ENCODE results near the gene SNORC.
A peak's percentile ranks its signal among the peaks of the same experiment; 100 is the strongest.

The SNORC gene

DNA sequence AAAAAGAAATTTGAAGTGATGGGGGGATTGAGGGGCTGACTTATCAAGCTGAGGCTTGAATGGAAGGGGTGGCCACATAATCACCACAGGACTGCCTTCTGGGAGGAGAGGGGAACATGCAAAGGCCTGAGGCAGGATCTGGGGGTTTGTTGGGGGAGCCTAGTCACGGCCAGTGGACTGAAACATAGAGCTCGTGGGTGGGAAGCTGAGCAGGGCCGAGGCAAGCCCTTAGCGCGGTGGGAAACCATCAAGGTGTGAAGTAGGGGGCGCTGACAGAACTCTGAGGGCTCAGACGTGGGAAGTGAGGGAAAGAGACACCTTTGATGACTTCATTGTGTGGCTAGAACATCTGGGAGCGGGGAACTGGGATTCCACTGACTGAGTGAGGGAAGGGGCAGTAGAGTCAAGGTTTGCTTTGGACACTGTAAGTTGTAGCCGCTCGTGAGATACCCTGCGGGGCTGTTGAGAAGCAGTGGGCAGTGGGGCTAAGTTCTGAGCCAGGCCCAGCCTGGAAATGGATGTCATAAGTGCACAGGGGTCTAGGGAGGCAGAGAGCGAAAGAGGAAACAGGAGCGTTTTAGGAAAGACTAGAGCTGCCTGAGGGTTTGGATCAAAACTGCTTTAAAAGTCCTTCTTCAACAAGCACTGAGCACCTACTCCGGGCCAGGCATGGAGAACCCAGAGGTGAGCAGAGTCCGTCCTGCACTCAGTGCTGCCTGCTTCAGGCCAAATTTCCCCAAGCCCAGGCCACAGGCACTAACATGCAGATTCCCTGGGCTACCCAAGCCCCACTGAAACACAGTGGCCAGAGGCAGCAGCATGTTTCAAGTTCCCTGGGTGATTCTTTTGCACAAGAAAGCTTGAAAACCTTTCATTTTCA is 686 bp upstream of the SNORC start:
- Histone ChIP-seq H3K27me3 (ENCODE audit: insufficient read depth, insufficient read length) (peaks cover under 1% of the 10 kb centered on the region), H3K4me3 (ENCODE audit: insufficient read length, low read depth) (no peak overlapping the region), H3K9me3 (ENCODE audit: insufficient read depth, low read length) (no peaks in the 10 kb centered on the region), H3K4me1 (ENCODE audit: insufficient read depth, insufficient read length) (peaks cover 15% of the 10 kb centered on the region), H3K9ac (ENCODE audit: insufficient read length, low read depth) (no peak overlapping the region), H3K36me3 (ENCODE audit: insufficient read depth, insufficient read length, low read length) (no peaks in the 10 kb centered on the region)
- DNase-seq (ENCODE audit: low read depth, low spot score) = no peak
- no peak for TF ChIP-seq ZNF274 (IDR thresholded peaks at IDR 0.05; ENCODE audit: low read depth, low read length)

GRCh38 chr2:232870766-232871371 is 805 bp downstream of the SNORC start:
- Histone ChIP-seq H3K4me3 (ENCODE audit: insufficient read length, low read depth) (no peak overlapping the region), H3K27me3 (ENCODE audit: insufficient read depth, insufficient read length) (peaks cover 16% of the 10 kb centered on the region)
- TF ChIP-seq ZNF274 (IDR thresholded peaks at IDR 0.05; ENCODE audit: low read depth, low read length) = no peak
- TF ChIP-seq SUZ12 (IDR thresholded peaks at IDR 0.05; ENCODE audit: extremely low read depth, insufficient read depth, insufficient read length) = no peak
- TF ChIP-seq YY1 (IDR thresholded peaks at IDR 0.05; ENCODE audit: insufficient read depth, insufficient read length) = no peak

DNA sequence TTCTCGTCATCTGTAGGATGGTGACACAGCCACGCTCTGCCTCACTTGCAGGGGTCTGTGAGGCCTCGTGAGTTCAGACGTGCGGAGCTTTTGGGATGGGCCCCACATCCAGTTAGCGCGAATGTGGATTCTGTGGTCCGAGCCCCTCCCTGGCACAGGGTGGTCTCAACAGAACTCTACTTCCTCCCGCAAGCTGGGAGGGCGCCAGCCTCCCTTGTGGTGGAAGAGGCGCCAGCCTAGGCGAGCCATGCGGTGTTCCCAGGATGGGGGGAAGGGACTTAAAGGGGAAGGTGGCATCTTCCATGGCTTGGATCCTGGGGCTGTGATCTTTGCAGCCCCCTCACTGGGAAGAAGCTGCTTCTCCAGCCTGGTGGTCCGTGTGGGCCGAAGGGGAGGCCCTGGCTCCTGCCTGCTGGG is 1.4 kb downstream of the SNORC start:
- no peak for DNase-seq (ENCODE audit: low read depth, low spot score)
- H3K9ac ChIP-seq (ENCODE audit: insufficient read length, low read depth) = no peak overlapping the region
- TF ChIP-seq ZNF274 (IDR thresholded peaks at IDR 0.05; ENCODE audit: low read depth, low read length) = no peak

More at GRCh38 chr2:232870766-232871371, 805 bp downstream of the SNORC start:
- Histone ChIP-seq H3K9me3 (ENCODE audit: insufficient read depth, low read length) (no peaks in the 10 kb centered on the region), H3K36me3 (ENCODE audit: insufficient read depth, insufficient read length, low read length) (no peaks in the 10 kb centered on the region), H3K9ac (ENCODE audit: insufficient read length, low read depth) (no peak overlapping the region), H3K4me1 (ENCODE audit: insufficient read depth, insufficient read length) (peaks cover 18% of the 10 kb centered on the region)
- no peak for DNase-seq (ENCODE audit: low read depth, low spot score)

GRCh38 chr2:232871835-232872736 is 2.0 kb downstream of the SNORC start:
- no peaks in the 10 kb centered on the region for H3K36me3 ChIP-seq (ENCODE audit: insufficient read depth, insufficient read length, low read length)

More for the DNA sequence above, 1.4 kb downstream of the SNORC start:
- Histone ChIP-seq H3K9me3 (ENCODE audit: insufficient read depth, low read length) (no peaks in the 10 kb centered on the region), H3K4me3 (ENCODE audit: insufficient read length, low read depth) (no peak overlapping the region), H3K27me3 (ENCODE audit: insufficient read depth, insufficient read length) (peaks cover 21% of the 10 kb centered on the region), H3K4me1 (ENCODE audit: insufficient read depth, insufficient read length) (peaks cover 18% of the 10 kb centered on the region), H3K36me3 (ENCODE audit: insufficient read depth, insufficient read length, low read length) (no peaks in the 10 kb centered on the region)

GRCh38 chr2:232872826-232873225 is 2.8 kb downstream of the SNORC start:
- no peak for TF ChIP-seq ZNF274 (IDR thresholded peaks at IDR 0.05; ENCODE audit: low read depth, low read length)
- no peak for TF ChIP-seq YY1 (IDR thresholded peaks at IDR 0.05; ENCODE audit: insufficient read depth, insufficient read length)
- no peak for TF ChIP-seq SUZ12 (IDR thresholded peaks at IDR 0.05; ENCODE audit: extremely low read depth, insufficient read depth, insufficient read length)
- no peaks in the 10 kb centered on the region for H3K9me3 ChIP-seq (ENCODE audit: insufficient read depth, low read length)
- no peak for DNase-seq (ENCODE audit: low read depth, low spot score)
- no peaks in the 10 kb centered on the region for H3K36me3 ChIP-seq (ENCODE audit: insufficient read depth, insufficient read length, low read length)
- peaks cover 23% of the 10 kb centered on the region for H3K4me1 ChIP-seq (ENCODE audit: insufficient read depth, insufficient read length)
- H3K9ac ChIP-seq (ENCODE audit: insufficient read length, low read depth) = peak overlapping the region; percentile 5
- H3K4me3 ChIP-seq (ENCODE audit: insufficient read length, low read depth) = no peak overlapping the region
- peaks cover 35% of the 10 kb centered on the region for H3K27me3 ChIP-seq (ENCODE audit: insufficient read depth, insufficient read length)

More at GRCh38 chr2:232871835-232872736, 2.0 kb downstream of the SNORC start:
- H3K4me3 ChIP-seq (ENCODE audit: insufficient read length, low read depth) = no peak overlapping the region
- TF ChIP-seq ZNF274 (IDR thresholded peaks at IDR 0.05; ENCODE audit: low read depth, low read length) (no peak), SUZ12 (IDR thresholded peaks at IDR 0.05; ENCODE audit: extremely low read depth, insufficient read depth, insufficient read length) (no peak), YY1 (IDR thresholded peaks at IDR 0.05; ENCODE audit: insufficient read depth, insufficient read length) (no peak)
- peaks cover 19% of the 10 kb centered on the region for H3K4me1 ChIP-seq (ENCODE audit: insufficient read depth, insufficient read length)
- peaks cover 27% of the 10 kb centered on the region for H3K27me3 ChIP-seq (ENCODE audit: insufficient read depth, insufficient read length)
- H3K9me3 ChIP-seq (ENCODE audit: insufficient read depth, low read length) = no peaks in the 10 kb centered on the region
- H3K9ac ChIP-seq (ENCODE audit: insufficient read length, low read depth) = no peak overlapping the region
- DNase-seq (ENCODE audit: low read depth, low spot score) = no peak

DNA sequence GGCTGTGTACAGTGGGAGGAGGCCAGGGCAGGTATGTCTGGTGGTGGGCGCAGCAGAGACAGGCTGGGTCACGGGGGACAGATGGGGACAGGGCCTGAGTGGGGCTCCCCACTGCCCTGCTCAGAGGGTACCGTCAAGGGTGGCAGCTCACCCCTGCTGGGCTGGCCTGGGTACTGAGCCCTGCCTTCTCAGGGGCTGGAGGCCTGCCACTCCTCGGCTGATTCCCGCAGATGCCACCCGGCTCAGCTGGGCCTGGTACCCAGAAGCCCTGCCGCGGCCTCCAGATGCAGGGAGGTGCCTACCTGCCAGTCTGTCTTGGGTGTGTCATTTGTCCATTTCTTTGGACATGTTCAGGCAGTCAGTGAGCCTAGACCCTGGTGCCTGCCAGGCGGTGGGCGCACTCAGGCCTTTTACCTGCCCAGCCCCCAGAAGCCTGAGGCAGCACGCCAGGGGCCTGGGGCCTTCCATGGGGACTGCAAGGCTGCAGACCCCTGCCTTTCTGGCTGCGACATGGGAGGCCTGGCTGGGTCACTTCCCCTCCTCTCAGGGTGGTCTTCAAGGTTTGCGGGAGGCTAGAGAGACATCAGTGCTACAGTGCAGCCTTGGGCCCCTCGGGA is 3.3 kb downstream of the SNORC start:
- Histone ChIP-seq H3K4me3 (ENCODE audit: insufficient read length, low read depth) (no peak overlapping the region), H3K36me3 (ENCODE audit: insufficient read depth, insufficient read length, low read length) (no peaks in the 10 kb centered on the region), H3K9me3 (ENCODE audit: insufficient read depth, low read length) (no peaks in the 10 kb centered on the region), H3K9ac (ENCODE audit: insufficient read length, low read depth) (no peak overlapping the region), H3K4me1 (ENCODE audit: insufficient read depth, insufficient read length) (peaks cover 23% of the 10 kb centered on the region), H3K27me3 (ENCODE audit: insufficient read depth, insufficient read length) (peaks cover 40% of the 10 kb centered on the region)
- DNase-seq (ENCODE audit: low read depth, low spot score) = no peak
- no peak for TF ChIP-seq ZNF274 (IDR thresholded peaks at IDR 0.05; ENCODE audit: low read depth, low read length)
- no peak for TF ChIP-seq YY1 (IDR thresholded peaks at IDR 0.05; ENCODE audit: insufficient read depth, insufficient read length)
- TF ChIP-seq SUZ12 (IDR thresholded peaks at IDR 0.05; ENCODE audit: extremely low read depth, insufficient read depth, insufficient read length) = no peak

All from NT2/D1 (cell line).